Body of pancreas (tissue), 4 donors: ENCODE measurements around the gene L1CAM. TPM values are rescaled to one million over a fixed set of nuclear protein-coding genes. Genes with fewer than 3 reads are reported as not detected.

Experiments used
- ATAC-seq: fragments of 150-250 bp; one replicate; pipeline ENCODE4 v1.9.1; 2016
- DNase-seq, 4 donors: peaks; one replicate each; pipeline ENCODE4 v3.0.0-alpha.2; 2019
- H3K27ac ChIP-seq, 4 donors: fragments of 200-600 bp; sonication (generic); 1 replicate in 3 of 4; 2 replicates in 1 of 4; pipeline versions ENCODE4 v1.5.1 to v1.6.1; 2016 to 2019; ENCODE audit warnings: mild to moderate bottlenecking in 1 of 4, mixed read lengths in 1 of 4, moderate library complexity in 1 of 4
- H3K27me3 ChIP-seq, 2 donors: fragments of 200-600 bp; sonication (generic); one replicate each; pipeline ENCODE4 v1.6.0; 2016; ENCODE audit warnings: mild to moderate bottlenecking in 1 of 2
- H3K36me3 ChIP-seq, 2 donors: fragments of 200-600 bp; sonication (generic); replicated peaks in 1 of 2; 2 replicates each; pipeline ENCODE4 v1.5.1; 2016; ENCODE audit warnings: low read depth in 2 of 2; ENCODE audit not compliant: insufficient read depth in 1 of 2
- H3K4me1 ChIP-seq: fragments of 200-600 bp; sonication (generic); one replicate; pipeline ENCODE4 v1.6.0; 2016
- H3K4me3 ChIP-seq, 2 donors: fragments of 200-600 bp; sonication (generic); 1 replicate in 1 of 2; 2 replicates in 1 of 2; pipeline ENCODE4 v1.5.1; 2016 to 2019
- H3K9me3 ChIP-seq, 3 donors: fragments of 200-600 bp; sonication (generic); 1 replicate in 2 of 3; 2 replicates in 1 of 3; pipeline ENCODE4 v1.5.1; 2016
- CTCF ChIP-seq, 7 experiments: fragments of 450-650 bp in 4 of 7; fragments of 200-600 bp in 3 of 7; sonication (generic) in 3 of 7; IDR thresholded peaks; one replicate each; pipeline ENCODE4 v1.5.1; 2016 to 2019; ENCODE audit warnings: antibody characterized with exemption in 7 of 7
- POLR2A ChIP-seq, 3 donors: fragments of 450-650 bp; IDR thresholded peaks; one replicate each; pipeline ENCODE4 v1.6.1; 2016; ENCODE audit warnings: antibody characterized with exemption in 3 of 3, mild to moderate bottlenecking in 2 of 3
- WGBS, 2 donors: methylation state at CpG; one replicate each; pipeline ENCODE4 v1.1.5; 2017; 5-methylcytosine and 5-hydroxymethylcytosine counted together
- intact Hi-C: fragments of 100-400 bp; cut with DNase I; formaldehyde crosslinking; loops from one replicate; pipeline ENCODE4 v1.15.1; 2023
- total RNA-seq, 2 donors: library from RNA; depleted of rRNA; stranded (reverse); fragments of >200 nt; gene quantifications; one replicate each; pipeline ENCODE4 v1.1.0, GENCODE V29; 2016

Gene L1CAM
- total RNA-seq, 2 donors from 2014 or later = 1.8 to 7.9 TPM

- H3K9me3 ChIP-seq = no peaks in the 10 kb centered on the region
- DNase-seq = no peak
- no peak for ATAC-seq
- H3K4me1 ChIP-seq = no peaks in the 10 kb centered on the region
- H3K36me3 ChIP-seq = no peaks in the 10 kb centered on the region
- no peak overlapping the region for H3K27ac ChIP-seq
- no peak overlapping the region for H3K4me3 ChIP-seq
- 65% methylated on average over 16 of the region's 30 CpGs; no CpG with 5 or more reads in 1 of the 2 donors for WGBS, 2 donors
- H3K27me3 ChIP-seq = no peaks in the 10 kb centered on the region
- intact Hi-C loops = no loop called here
- TF ChIP-seq POLR2A (IDR thresholded peaks at IDR 0.05) = no peak
- no peak for TF ChIP-seq CTCF (IDR thresholded peaks at IDR 0.05)
Observed at GRCh38 chrX:153864561-153865320, 21.2 kb downstream of the L1CAM start.

- TF ChIP-seq CTCF (IDR thresholded peaks at IDR 0.05) = no peak
- TF ChIP-seq POLR2A (IDR thresholded peaks at IDR 0.05) = no peak
- Histone ChIP-seq H3K4me1 (no peaks in the 10 kb centered on the region), H3K4me3 (no peak overlapping the region), H3K27ac (no peak overlapping the region), H3K27me3 (no peaks in the 10 kb centered on the region), H3K9me3 (no peaks in the 10 kb centered on the region), H3K36me3 (no peaks in the 10 kb centered on the region)
- no peak for DNase-seq
- ATAC-seq = no peak
- 35 to 64% methylated on average over 3 to 5 of the region's 10 CpGs for WGBS, 2 donors
- intact Hi-C loops = no loop called here
Observed at GRCh38 chrX:153864101-153864500, 21.9 kb downstream of the L1CAM start.

- no peak for TF ChIP-seq POLR2A (IDR thresholded peaks at IDR 0.05)
- TF ChIP-seq CTCF (IDR thresholded peaks at IDR 0.05) = no peak
- Histone ChIP-seq H3K36me3 (no peaks in the 10 kb centered on the region), H3K4me3 (no peak overlapping the region), H3K9me3 (no peaks in the 10 kb centered on the region), H3K27ac (no peak overlapping the region), H3K4me1 (no peaks in the 10 kb centered on the region), H3K27me3 (no peaks in the 10 kb centered on the region)
- DNase-seq (no peak), ATAC-seq (no peak)
- intact Hi-C loops = no loop called here
- 50 to 60% methylated on average over 10 to 14 of the region's 28 CpGs for WGBS, 2 donors
Observed at GRCh38 chrX:153863251-153863991, 22.6 kb downstream of the L1CAM start.

DNA sequence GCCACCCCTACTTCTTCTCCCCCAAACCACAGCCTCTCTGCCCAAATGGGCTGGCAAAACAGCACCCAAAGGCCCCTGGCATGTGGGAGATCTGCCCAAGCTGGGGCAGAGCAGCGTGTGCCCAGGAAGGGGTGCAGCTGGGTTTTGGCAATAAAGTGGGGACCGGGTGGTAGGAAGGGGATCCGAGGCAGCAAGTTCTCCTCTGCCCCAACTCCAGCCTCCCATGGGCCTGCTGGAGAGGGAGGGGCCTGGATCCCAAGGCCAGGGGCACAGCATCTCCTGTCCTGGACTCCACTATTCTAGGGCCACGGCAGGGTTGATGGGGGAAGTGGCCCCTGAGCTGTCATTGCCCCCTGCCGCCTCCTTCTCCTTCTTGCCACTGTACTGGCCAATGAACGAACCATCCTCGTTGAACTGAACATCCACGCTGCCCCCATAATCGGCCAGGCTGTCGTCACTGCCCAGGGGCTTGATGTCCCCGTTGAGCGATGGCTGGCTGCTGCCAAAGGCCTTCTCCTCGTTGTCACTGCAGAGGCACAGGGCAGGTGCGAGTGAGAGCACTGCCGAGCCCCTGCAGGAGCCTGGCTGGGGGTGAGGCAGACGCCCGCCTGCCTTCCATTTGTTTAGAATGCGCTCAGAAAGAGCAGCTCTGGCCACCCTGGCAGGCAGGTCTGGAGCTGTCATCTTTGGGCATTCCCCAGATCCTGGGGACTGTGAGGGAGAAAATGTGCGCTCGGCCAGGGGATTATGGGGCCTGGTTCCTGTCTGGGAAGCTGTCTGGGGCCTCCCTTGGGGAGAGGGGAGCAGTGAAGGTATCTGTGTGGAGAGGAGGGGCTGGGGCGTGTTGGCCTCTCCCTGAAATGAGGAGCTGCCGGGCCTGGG, 23.4 kb downstream of the L1CAM start:
- Histone ChIP-seq H3K27ac (no peak overlapping the region), H3K36me3 (no peaks in the 10 kb centered on the region), H3K4me3 (no peak overlapping the region), H3K4me1 (no peaks in the 10 kb centered on the region), H3K27me3 (no peaks in the 10 kb centered on the region), H3K9me3 (no peaks in the 10 kb centered on the region)
- no peak for TF ChIP-seq POLR2A (IDR thresholded peaks at IDR 0.05)
- TF ChIP-seq CTCF (IDR thresholded peaks at IDR 0.05) = no peak
- DNase-seq = no peak
- no peak for ATAC-seq
- intact Hi-C loops = no loop called here
- 37 to 60% methylated on average over 2 to 11 of the region's 22 CpGs for WGBS, 2 donors
